Left kidney (tissue), 2 donors: ENCODE results near the gene ADGRG4. TPM values are rescaled to one million over a fixed set of nuclear protein-coding genes. Genes with fewer than 3 reads are reported as not detected.

Experiments used
- DNase-seq: peaks from one replicate; pipeline ENCODE4 v3.0.0-alpha.2; 2013
- polyA plus RNA-seq: library from polyadenylated mRNA; unstranded; fragments of 120-200 nt; gene quantifications from one replicate; pipeline ENCODE4 v1.2.1, GENCODE V29; 2013; ENCODE audit not compliant: insufficient read length

Gene ADGRG4
- polyA plus RNA-seq, 1 donor: not detected

DNA sequence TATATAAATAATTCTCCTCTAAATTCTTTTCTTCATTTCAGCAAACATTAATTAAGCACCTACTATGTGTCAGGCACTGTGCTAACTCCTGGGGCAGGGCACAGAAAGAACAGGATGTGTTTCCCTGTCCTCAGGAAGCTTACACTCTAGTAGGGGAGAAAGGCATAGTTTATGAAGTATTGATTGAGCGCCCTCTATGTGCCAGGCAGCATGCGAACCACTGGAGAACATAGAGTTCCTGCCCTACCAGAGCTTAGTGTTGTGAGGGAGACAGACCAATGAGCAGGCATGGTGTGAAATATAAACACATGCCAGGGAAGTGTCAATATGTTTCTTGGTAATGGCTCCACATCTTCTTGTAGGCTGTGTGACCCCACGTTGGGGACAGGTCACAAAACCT is 3.7 kb downstream of the ADGRG4 start:
- no peak for DNase-seq

DNA sequence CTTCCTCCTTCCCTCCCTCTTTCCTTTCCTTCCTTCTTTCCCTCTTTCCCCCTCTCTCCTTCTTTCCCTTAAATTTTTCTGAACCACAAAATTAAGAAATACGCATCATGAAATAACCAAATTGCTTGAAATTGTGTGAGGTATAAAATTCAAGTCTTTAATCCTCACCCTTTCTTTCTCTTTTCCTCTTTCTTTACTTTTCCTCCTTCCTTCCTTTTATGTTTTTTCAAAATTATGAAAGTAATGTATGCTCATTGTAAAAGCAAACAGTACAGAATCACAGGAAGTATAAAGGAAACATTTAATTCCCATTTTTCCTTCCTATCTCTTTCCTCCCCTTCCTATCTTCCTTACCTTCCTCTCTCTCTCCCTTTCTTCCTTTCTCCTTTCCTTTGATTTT is 5.4 kb downstream of the ADGRG4 start:
- no peak for DNase-seq

DNA sequence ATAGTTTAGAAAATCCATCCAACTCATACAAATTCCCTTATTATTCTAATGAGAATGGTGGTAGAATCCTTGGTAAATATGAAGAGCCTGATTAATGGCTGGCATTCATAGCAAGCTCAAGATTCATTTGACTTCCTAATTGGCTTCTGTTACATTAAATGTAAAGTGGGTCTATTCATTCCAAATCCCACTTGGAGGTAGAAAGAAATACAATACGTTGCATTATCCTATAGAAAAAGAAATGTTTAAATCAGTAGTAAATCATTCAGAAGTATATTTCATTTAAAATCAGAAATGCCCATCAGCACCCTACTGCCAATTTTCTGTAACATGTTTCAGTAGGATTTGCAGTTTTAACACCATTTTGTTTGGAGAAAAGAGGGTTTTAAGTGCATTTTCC is 6.7 kb downstream of the ADGRG4 start:
- no peak for DNase-seq

GRCh38 chrX:136310411-136310810 is 9.6 kb downstream of the ADGRG4 start:
- DNase-seq: no peak

DNA sequence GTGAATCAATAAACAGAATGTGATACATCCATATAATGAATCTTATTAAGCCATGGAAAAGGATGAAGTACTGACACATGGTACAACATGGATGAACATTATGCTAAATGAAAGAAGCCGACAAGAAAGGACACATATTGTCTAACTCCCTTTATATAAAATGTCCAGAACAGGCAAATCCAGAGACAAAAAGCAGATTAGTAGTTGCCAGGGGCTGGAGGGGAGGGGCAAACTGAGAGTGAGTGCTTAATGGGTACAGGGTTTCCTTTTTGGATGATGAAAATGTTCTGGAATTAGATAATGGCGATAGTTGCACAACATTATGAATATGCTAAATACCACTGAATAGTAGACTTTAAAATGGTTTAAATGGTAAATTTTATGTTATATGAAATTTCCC is 17.4 kb downstream of the ADGRG4 start:
- DNase-seq: no peak

GRCh38 chrX:136318895-136319597 is 18.3 kb downstream of the ADGRG4 start:
- no peak for DNase-seq

- no peak for DNase-seq
Measured at GRCh38 chrX:136319600-136319999, 18.8 kb downstream of the ADGRG4 start.

DNA sequence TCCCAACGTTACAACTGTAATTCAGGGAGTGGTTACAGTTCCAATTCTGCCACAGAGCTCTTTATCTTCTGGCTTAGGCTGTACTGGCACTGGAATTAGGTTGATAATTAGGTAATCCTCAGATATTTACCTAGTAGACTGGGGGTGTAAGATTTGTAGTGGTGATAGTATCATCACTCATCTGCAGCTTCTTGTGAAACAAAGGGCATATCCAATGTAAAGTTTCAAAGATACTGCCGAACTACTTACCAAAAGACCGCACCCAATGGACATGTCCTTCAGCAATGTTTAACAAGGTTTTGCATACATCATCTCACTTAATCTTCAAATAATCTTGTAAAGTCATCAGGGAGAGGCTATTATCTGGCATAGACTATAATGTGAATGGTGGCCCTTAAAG is 20.8 kb downstream of the ADGRG4 start:
- DNase-seq: no peak

GRCh38 chrX:136322064-136322463 is 21.3 kb downstream of the ADGRG4 start:
- no peak for DNase-seq

GRCh38 chrX:136325377-136325776 is 24.6 kb downstream of the ADGRG4 start:
- no peak for DNase-seq

DNA sequence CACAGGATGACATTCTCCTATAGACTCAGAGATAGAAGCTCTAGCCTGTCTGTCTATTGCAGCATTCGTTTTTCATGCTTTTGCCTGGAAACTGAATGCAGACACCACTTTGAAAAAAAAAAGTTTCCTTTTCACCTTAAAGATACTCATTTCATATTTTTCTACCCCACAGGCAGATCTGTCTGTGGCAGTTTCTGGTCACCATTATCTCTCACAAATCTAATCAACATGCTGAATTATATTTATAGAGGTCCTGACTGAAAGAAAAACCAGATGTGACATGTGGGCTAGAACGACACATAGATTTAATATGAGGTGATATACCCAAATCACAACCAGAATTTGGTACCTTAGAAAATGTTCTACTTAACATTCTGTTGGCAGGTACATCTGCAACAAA is 28.2 kb downstream of the ADGRG4 start:
- DNase-seq: no peak

DNA sequence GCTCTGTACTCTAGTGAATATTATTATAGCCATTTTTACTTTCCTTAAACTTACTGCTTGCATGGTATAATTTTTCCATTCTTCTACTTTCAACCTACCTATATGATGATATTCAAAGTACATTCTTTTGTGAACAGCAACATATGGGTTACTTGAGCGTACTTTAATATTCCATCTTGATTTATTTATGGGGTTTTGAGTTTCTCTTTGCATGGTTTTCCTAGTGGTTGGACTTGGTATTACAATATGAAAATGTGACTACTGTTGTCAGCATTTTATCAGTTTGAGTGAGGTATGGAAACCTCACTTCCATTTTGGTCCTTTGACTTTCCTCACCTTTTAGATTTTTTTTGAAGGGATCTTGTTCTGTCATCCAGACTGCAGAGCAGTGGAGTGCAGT is 35.9 kb downstream of the ADGRG4 start:
- DNase-seq: no peak

- DNase-seq: no peak
Measured at GRCh38 chrX:136339702-136340101, 38.9 kb downstream of the ADGRG4 start.

DNA sequence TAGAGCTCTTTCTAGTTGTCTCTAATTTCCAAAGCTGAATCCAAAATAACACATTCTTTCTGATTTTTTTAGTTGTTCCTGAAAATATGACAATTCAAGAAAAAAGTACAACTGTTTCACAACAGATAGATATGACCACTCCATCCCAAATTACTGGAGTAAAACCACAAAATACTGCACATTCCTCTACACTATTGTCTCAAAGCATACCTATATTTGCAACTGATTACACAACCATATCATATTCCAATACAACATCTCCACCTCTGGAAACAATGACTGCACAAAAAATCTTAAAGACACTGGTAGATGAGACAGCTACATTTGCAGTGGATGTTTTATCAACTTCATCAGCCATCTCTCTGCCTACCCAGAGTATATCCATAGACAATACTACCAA is 43.6 kb downstream of the ADGRG4 start:
- DNase-seq: no peak

DNA sequence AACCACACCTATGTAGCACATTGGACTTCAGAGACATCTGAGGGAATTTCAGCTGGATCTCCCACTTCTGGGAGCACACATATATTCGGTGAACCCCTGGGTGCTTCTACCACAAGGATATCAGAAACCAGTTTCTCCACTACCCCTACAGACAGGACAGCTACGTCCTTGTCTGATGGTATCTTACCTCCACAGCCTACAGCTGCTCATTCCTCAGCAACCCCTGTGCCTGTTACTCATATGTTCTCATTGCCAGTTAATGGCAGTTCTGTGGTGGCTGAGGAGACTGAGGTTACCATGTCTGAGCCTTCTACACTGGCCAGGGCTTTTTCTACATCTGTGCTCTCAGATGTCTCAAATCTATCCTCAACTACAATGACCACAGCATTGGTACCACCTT is 45.7 kb downstream of the ADGRG4 start:
- no peak for DNase-seq

- no peak for DNase-seq
Measured at GRCh38 chrX:136347706-136348105, 46.9 kb downstream of the ADGRG4 start.

DNA sequence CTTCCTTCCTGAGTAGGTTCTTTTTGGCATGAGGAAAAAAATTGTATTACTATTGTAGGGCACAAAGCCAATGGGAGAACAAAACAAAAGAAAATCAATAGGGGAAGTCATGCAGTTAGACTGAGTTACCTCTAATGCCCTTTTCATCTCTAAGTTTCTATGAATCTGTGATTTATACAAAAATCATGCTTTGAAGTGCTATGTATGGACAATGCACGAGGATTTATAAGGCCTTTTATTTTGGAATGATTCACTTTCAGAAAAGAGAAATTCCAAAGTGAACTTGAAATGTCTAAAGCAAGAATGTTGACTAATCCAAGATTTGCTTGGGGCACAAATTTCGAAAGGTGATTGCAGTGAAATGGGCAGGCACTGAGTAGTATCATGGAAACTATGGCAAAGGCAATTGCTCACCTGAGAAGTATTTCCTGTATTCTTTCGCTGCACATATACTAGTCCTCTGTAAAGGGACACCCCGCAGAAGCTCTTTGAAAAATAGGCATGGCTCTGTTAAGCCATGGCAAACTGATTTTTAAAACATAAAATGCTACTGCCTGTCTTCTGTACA is 52.8 kb downstream of the ADGRG4 start:
- no peak for DNase-seq

DNA sequence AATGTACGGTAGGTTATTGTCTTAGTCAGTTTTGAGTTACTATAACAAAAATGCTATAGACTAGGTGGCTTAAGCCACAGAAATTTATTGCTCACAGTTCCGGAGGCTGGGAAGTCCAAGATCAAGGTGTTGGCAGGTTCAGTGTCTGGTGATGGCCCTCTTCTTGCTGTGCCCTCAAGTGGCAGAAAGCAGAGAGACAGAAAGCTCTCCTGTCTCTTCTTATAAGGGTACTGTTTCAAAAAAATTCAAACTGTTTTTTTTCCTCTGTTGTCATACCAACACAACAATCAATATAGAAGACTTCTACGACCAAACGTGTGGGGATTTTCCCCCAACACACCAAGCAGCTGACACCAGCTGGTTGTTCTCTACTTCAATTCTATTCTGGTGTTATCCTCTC is 53.4 kb downstream of the ADGRG4 start:
- DNase-seq: no peak

- no peak for DNase-seq
Measured at GRCh38 chrX:136369377-136369776, 68.6 kb downstream of the ADGRG4 start.

DNA sequence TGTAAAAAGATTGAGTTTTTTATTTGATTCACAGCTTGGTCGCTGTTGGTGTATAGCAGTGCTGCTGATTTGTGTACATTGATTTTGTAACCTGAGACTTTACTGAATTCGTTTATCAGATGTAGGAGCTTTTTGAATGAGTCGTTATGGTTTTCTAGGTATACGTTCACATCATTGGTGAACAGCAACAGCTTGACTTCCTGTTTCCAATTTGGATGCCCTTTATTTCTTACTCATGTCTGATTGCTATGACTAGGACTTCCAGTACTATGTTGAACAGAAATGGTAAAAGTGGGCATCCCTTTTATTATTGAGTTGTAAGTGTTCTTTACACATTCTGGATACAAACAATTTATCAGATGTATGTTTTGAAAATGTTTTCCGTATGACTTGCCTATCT is 76.0 kb downstream of the ADGRG4 start:
- no peak for DNase-seq

- no peak for DNase-seq
Measured at GRCh38 chrX:136380010-136380769, 79.4 kb downstream of the ADGRG4 start.

DNA sequence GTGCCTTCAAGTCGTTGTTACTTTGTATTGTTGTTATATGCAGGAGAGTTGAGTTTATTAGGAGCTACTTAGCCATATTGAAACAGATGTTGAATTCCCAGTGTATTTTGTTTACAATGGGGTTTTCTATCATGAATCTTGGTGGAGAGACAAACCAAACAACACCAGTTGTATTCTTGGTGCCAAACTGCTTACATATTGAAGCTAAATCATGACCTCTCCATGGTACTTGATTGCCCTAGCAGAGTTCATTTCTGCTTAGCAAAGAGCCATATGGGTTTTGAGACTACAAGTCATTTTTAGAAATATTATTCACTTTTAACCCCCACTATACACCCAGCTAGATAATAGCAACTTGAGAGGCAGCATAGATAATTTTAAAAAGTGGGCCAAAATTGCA is 85.4 kb downstream of the ADGRG4 start:
- DNase-seq: no peak

DNA sequence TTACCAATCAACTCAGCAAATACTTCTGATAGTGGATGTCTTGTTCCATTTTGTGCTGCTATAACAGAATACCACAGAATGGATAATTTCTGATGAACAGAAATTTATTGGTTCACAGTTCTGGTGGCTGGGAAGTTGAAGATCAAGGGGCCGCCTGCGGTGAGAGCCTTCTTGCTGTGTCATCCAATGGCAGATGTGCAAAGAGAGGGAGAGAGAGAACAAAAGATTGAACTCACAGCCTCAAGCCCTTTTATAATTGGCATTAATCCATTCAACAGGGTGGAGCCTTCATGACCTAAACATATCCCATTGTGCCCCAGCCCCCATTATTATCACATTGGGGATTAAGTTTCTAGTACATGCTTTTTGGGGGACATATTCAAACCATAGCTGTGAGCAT is 86.1 kb downstream of the ADGRG4 start:
- DNase-seq: no peak
